Peyer's patch (tissue), 4 donors: Measurements from ENCODE around the gene WDCP. TPM values are rescaled to one million over a fixed set of nuclear protein-coding genes. Genes with fewer than 3 reads are reported as not detected.

Experiments
- DNase-seq, 3 donors: peaks; one replicate each; pipeline ENCODE4 v3.0.0-alpha.2; 2017 to 2019
- H3K27ac ChIP-seq, 4 donors: fragments of 200-600 bp; sonication (generic); one replicate each; pipeline ENCODE4 v1.5.1; 2016 to 2019
- H3K27me3 ChIP-seq, 2 donors: fragments of 200-600 bp; sonication (generic); one replicate each; pipeline ENCODE4 v1.5.1; 2019
- H3K36me3 ChIP-seq, 3 donors: fragments of 200-600 bp; sonication (generic); one replicate each; pipeline ENCODE4 v1.5.1; 2016 to 2019
- H3K4me1 ChIP-seq, 4 donors: fragments of 200-600 bp; sonication (generic); one replicate each; pipeline ENCODE4 v1.5.1; 2016 to 2019
- H3K4me3 ChIP-seq, 4 donors: fragments of 200-600 bp; sonication (generic); 1 replicate in 3 of 4; 2 replicates in 1 of 4; pipeline ENCODE4 v1.5.1; 2016 to 2019; ENCODE audit warnings: mild to moderate bottlenecking in 1 of 4
- H3K9me3 ChIP-seq, 4 donors: fragments of 200-600 bp; sonication (generic); one replicate each; pipeline ENCODE4 v1.5.1; 2016 to 2019; ENCODE audit warnings: mild to moderate bottlenecking in 1 of 4
- CTCF ChIP-seq, 6 experiments: fragments of 450-650 bp in 4 of 6; fragments of 200-600 bp in 2 of 6; sonication (generic) in 1 of 6; IDR thresholded peaks; one replicate each; pipeline ENCODE4 v1.5.1; 2017 to 2019; ENCODE audit warnings: antibody characterized with exemption in 6 of 6, mild to moderate bottlenecking in 3 of 6, moderate library complexity in 1 of 6
- POLR2A ChIP-seq, 2 donors: fragments of 450-650 bp; IDR thresholded peaks; one replicate each; pipeline ENCODE4 v1.5.1; 2017; ENCODE audit warnings: antibody characterized with exemption in 2 of 2, mild to moderate bottlenecking in 2 of 2, moderate library complexity in 2 of 2
- total RNA-seq, 4 donors: library from RNA; depleted of rRNA; stranded (reverse); fragments of >200 nt; gene quantifications; one replicate each; pipeline ENCODE4 v1.1.0, GENCODE V29; 2016

The WDCP gene
- total RNA-seq, 4 donors from 2014 or later = 3.3 to 5.8 (median 3.7) TPM

DNA sequence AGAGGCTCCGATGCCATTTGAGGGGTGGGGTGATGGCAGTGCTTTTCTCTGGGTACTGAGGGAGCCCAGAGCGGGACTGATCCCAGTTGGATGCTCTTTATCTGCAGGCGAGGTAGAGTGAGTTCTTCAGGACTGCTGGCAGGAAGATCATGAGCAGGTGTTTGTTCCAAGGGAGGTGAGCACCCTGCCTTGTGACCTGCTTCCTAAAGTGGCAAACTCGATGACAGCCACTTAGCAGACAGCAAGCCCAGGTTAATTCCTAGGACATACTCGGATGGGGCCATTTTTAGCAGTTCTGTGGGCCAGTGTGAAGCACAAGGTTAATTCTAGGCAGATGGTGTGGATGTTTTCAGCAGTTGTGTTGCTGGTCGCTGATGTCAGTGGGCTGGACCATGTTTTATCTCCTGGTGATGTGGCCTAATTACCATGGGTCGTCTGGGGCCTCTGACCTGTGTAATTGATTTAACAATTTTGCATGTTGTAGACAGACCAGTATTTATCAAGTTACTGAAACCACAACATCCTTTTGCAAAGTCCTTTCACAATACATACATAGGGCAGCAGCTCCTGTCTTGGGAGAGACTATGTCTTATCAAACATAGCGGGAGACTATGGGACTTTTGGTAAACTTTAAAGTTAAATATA is 7.3 kb upstream of the WDCP start:
- no peaks in the 10 kb centered on the region for H3K9me3 ChIP-seq
- TF ChIP-seq CTCF (IDR thresholded peaks at IDR 0.05) = no peak
- TF ChIP-seq POLR2A (IDR thresholded peaks at IDR 0.05) = no peak
- H3K36me3 ChIP-seq = no peaks in the 10 kb centered on the region
- no peak overlapping the region for H3K4me3 ChIP-seq
- peaks cover 0 to 2% (median under 1%) of the 10 kb centered on the region in 4 donors for H3K4me1 ChIP-seq
- H3K27ac ChIP-seq = no peak overlapping the region
- no peaks in the 10 kb centered on the region for H3K27me3 ChIP-seq
- DNase-seq = no peak

DNA sequence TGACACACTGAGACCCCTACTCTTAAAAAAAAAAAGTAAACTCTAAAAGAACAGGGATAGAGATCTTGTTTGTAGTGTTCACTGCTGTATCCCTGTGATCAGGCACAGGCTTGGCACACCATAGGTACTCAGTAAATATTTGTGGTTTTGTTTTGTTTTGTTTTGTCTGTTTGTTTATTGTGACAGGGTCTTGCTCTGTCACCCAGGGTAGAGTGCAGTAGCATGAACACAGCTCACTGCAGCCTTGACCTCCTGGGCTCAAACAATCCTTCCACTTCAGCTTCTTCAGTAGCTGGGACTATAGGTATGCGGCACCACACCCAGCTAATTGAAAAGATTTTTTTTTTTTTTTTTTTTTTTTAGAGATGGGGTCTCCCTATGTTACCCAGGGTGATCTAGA is 5.8 kb upstream of the WDCP start:
- TF ChIP-seq POLR2A (IDR thresholded peaks at IDR 0.05) = no peak
- TF ChIP-seq CTCF (IDR thresholded peaks at IDR 0.05) = no peak
- Histone ChIP-seq H3K27me3 (no peaks in the 10 kb centered on the region), H3K4me3 (no peak overlapping the region), H3K27ac (no peak overlapping the region), H3K4me1 (peaks cover 0 to 12% (median 8%) of the 10 kb centered on the region in 4 donors), H3K36me3 (no peaks in the 10 kb centered on the region), H3K9me3 (no peaks in the 10 kb centered on the region)
- no peak for DNase-seq

- no peaks in the 10 kb centered on the region for H3K9me3 ChIP-seq
- no peaks in the 10 kb centered on the region for H3K36me3 ChIP-seq
- H3K27ac ChIP-seq = no peak overlapping the region
- H3K4me3 ChIP-seq = no peak overlapping the region
- peak in 1 of 3 donors; percentile 9 for DNase-seq
- peaks cover 0 to 17% (median 8%) of the 10 kb centered on the region in 4 donors for H3K4me1 ChIP-seq
- no peaks in the 10 kb centered on the region for H3K27me3 ChIP-seq
- TF ChIP-seq POLR2A (IDR thresholded peaks at IDR 0.05) (no peak), CTCF (IDR thresholded peaks at IDR 0.05) (no peak)
Measured at GRCh38 chr2:24051833-24052232, 4.6 kb upstream of the WDCP start.

- Histone ChIP-seq H3K27ac (peak overlapping the region; percentile 22 to 70 (median 47)), H3K36me3 (no peaks in the 10 kb centered on the region), H3K4me3 (peak overlapping the region; percentile 63 to 79 (median 68)), H3K9me3 (no peaks in the 10 kb centered on the region), H3K4me1 (peaks cover 0 to 25% (median 8%) of the 10 kb centered on the region in 4 donors), H3K27me3 (no peaks in the 10 kb centered on the region)
- TF ChIP-seq CTCF (IDR thresholded peaks at IDR 0.05) (no peak), POLR2A (IDR thresholded peaks at IDR 0.05) (no peak)
- DNase-seq = peak in 2 of 3 donors; percentile 50 to 57
Measured at GRCh38 chr2:24050041-24050979, 3.1 kb upstream of the WDCP start.

GRCh38 chr2:24049485-24050021 is 2.4 kb upstream of the WDCP start, which contains the start of gene FKBP1B:
TSS of gene FKBP1B (plus strand) at chr2:24049741. CDS start at chr2:24049850, 109 bp downstream.
- Histone ChIP-seq H3K36me3 (no peaks in the 10 kb centered on the region), H3K27me3 (no peaks in the 10 kb centered on the region), H3K4me3 (peak within 1 kb of the TSS; percentile 63 to 79 (median 68)), H3K27ac (peak within 1 kb of the TSS; percentile 22 to 70 (median 47)), H3K4me1 (peaks cover 0 to 25% (median 8%) of the 10 kb centered on the region in 4 donors), H3K9me3 (no peaks in the 10 kb centered on the region)
- TF ChIP-seq POLR2A (IDR thresholded peaks at IDR 0.05) (peak; percentile 48 to 58), CTCF (IDR thresholded peaks at IDR 0.05) (no peak)
- DNase-seq = peak; percentile 68 to 87 (median 85)
